K562 (cell line): ENCODE measurements around the gene SLC4A3. TPM values are rescaled to one million over a fixed set of nuclear protein-coding genes. Genes with fewer than 3 reads are reported as not detected.

Source experiments
- ATAC-seq: fragments of 200-7000 bp; cut with Tn5 transposase; 3 replicates; pipeline ENCODE4 v1.9.1; 2020; ENCODE audit warnings: moderate library complexity
- BruUV-seq: library from RNA; stranded (reverse); fragments of 400-500 nt; replicated peaks from 2 replicates; lab custom pipeline; 2021; lab: Mats Ljungman, UMichigan
- CTCF ChIA-PET: fragments of 300-600 bp; formaldehyde crosslinking; extraction: SDS; loops from one replicate; lab custom pipeline; 2021; ENCODE audit warnings: low intra/inter-chr PET ratio; lab: Yijun Ruan, JAX
- POLR2A ChIA-PET: fragments of 300-600, 350-650 bp; sonication (Branson Sonifier 250); formaldehyde crosslinking; extraction: SDS; loops from one replicate; lab custom pipeline; 2021; ENCODE audit warnings: antibody characterized with exemption, inconsistent platforms; lab: Yijun Ruan, JAX
- DNase-seq, 4 experiments: peaks; one replicate each; pipeline versions ENCODE4 v3.0.0 to v3.0.0-alpha.2; 2011 to 2018; ENCODE audit warnings: low spot score in 3 of 4, mixed read lengths in 3 of 4; ENCODE audit errors: extremely low read depth in 1 of 4
- FAIRE-seq: peaks from 2 replicates; lab custom pipeline; 2011; peaks lifted over from hg19 to GRCh38; lab: Jason Lieb, UNC
- H2AFZ ChIP-seq: 2 replicates; pipeline ENCODE4 v1.6.0; 2011; ENCODE audit warnings: low read depth, low read length, control low read depth, inconsistent platforms
- H3K27ac ChIP-seq: fragments of 200-600 bp; 3 replicates; pipeline ENCODE4 v1.8.0; 2011; ENCODE audit warnings: low read depth, mild to moderate bottlenecking, control low read depth, inconsistent platforms, low read length, moderate library complexity, mixed read lengths; ENCODE audit errors: extremely low read depth
- H3K27me3 ChIP-seq, 2 experiments: fragments of 300-600 bp in 1 of 2; 2 replicates in 1 of 2; 3 replicates in 1 of 2; pipeline versions ENCODE4 v1.6.0 to v1.8.0; 2011; ENCODE audit warnings: inconsistent platforms in 2 of 2, low read length in 2 of 2, mild to moderate bottlenecking in 1 of 2, mixed read lengths in 1 of 2, moderate library complexity in 1 of 2; ENCODE audit not compliant: control insufficient read depth in 2 of 2, insufficient read depth in 2 of 2
- H3K36me3 ChIP-seq: fragments of 300-600 bp; 3 replicates; pipeline ENCODE4 v1.8.0; 2011; ENCODE audit warnings: mild to moderate bottlenecking, low read length, inconsistent platforms; ENCODE audit not compliant: control insufficient read depth, insufficient read depth
- H3K4me1 ChIP-seq, 2 experiments: fragments of 200-600 bp in 1 of 2; replicated peaks in 1 of 2; 2 replicates in 1 of 2; 3 replicates in 1 of 2; pipeline versions ENCODE4 v1.5.1 to v1.8.0; 2011; ENCODE audit warnings: inconsistent platforms in 2 of 2, low read length in 2 of 2, mild to moderate bottlenecking in 1 of 2, mixed read lengths in 1 of 2, moderate library complexity in 1 of 2; ENCODE audit not compliant: control insufficient read depth in 2 of 2, insufficient read depth in 2 of 2
- H3K4me2 ChIP-seq: 2 replicates; pipeline ENCODE4 v1.6.1; 2011; ENCODE audit warnings: low read length, control low read depth, inconsistent platforms, mixed read lengths; ENCODE audit not compliant: insufficient read depth
- H3K4me3 ChIP-seq: fragments of 200-600 bp; sonication (generic), shearing (Covaris generic); 2 replicates; pipeline ENCODE4 v1.5.1; 2016; ENCODE audit warnings: control low read depth, inconsistent platforms
- H3K79me2 ChIP-seq: fragments of 200-600 bp; 3 replicates; pipeline ENCODE4 v1.8.0; 2011; ENCODE audit warnings: low read length, inconsistent platforms; ENCODE audit not compliant: control insufficient read depth, insufficient read depth
- H3K9ac ChIP-seq, 2 experiments: 2 replicates each; pipeline versions ENCODE4 v1.6.0 to v1.6.1; 2011; ENCODE audit warnings: low read depth in 2 of 2, low read length in 2 of 2, control low read depth in 1 of 2, inconsistent platforms in 1 of 2, mild to moderate bottlenecking in 1 of 2, mixed read lengths in 1 of 2; ENCODE audit not compliant: insufficient read depth in 1 of 2
- H3K9me1 ChIP-seq: one replicate; pipeline ENCODE4 v1.6.0; 2011; ENCODE audit warnings: inconsistent platforms, mild to moderate bottlenecking, low read length, moderate library complexity; ENCODE audit not compliant: control insufficient read depth, insufficient read depth
- H3K9me3 ChIP-seq: replicated peaks from 2 replicates; pipeline ENCODE4 v1.5.1; 2011; ENCODE audit warnings: low read depth, low read length, inconsistent platforms; ENCODE audit not compliant: control insufficient read depth, insufficient read depth
- H4K20me1 ChIP-seq: replicated peaks from 2 replicates; pipeline ENCODE4 v1.6.1; 2011; ENCODE audit warnings: low read length, inconsistent platforms, mixed read lengths; ENCODE audit not compliant: control insufficient read depth, insufficient read depth
- CHD1 ChIP-seq: fragments of 200-600 bp; sonication (generic); IDR thresholded peaks from one replicate; pipeline ENCODE4 v1.6.1; 2012; ENCODE audit warnings: mild to moderate bottlenecking, moderate library complexity, low read length, inconsistent platforms
- HEY1 ChIP-seq: fragments of 250-450 bp; sonication (Bioruptor Pico); IDR thresholded peaks from 2 replicates; pipeline ENCODE4 v1.5.0; 2020; ENCODE audit warnings: mild to moderate bottlenecking, moderate library complexity, borderline replicate concordance
- HSF4 ChIP-seq: fragments of 250-450 bp; sonication (Bioruptor Pico); IDR thresholded peaks from 2 replicates; pipeline ENCODE4 v2.1.2; 2022; ENCODE audit warnings: mild to moderate bottlenecking, moderate library complexity, borderline replicate concordance
- NFIC ChIP-seq: fragments of 450-650 bp; IDR thresholded peaks from 2 replicates; pipeline ENCODE4 v1.6.1; 2017; ENCODE audit warnings: mild to moderate bottlenecking, inconsistent platforms
- NKRF ChIP-seq: fragments of 450-650 bp; IDR thresholded peaks from 2 replicates; pipeline ENCODE4 v1.6.1; 2016; ENCODE audit warnings: borderline replicate concordance
- POLR2G ChIP-seq: fragments of 200-400 bp; formaldehyde crosslinking; IDR thresholded peaks from 2 replicates; pipeline ENCODE4 v1.6.1; 2017; ENCODE audit warnings: low read depth, mild to moderate bottlenecking, antibody characterized with exemption, low read length, moderate library complexity
- STAT5B ChIP-seq: fragments of 250-450 bp; sonication (Bioruptor Pico); IDR thresholded peaks from 2 replicates; pipeline ENCODE4 v1.8.0; 2021; ENCODE audit warnings: mild to moderate bottlenecking, inconsistent platforms
- WGBS: fragments of 100-300 bp; shearing (Covaris generic); methylation state at CpG from one replicate; pipeline ENCODE4 v1.1.6; 2016; ENCODE audit warnings: low coverage, mixed read lengths; ENCODE audit not compliant: insufficient coverage; ENCODE audit errors: missing lambda C conversion rate; 5-methylcytosine and 5-hydroxymethylcytosine counted together
- in situ Hi-C: fragments of 300-500 bp; cut with MboI; formaldehyde crosslinking; loops from 4 replicates; pipeline ENCODE4 v1.15.0; 2018; ENCODE audit warnings: inconsistent platforms, mixed read lengths
- intact Hi-C: fragments of 100-400 bp; cut with micrococcal nuclease; formaldehyde crosslinking; loops from 2 replicates; pipeline ENCODE4 v1.14.2; 2022
- polyA plus RNA-seq, 8 experiments: library from polyadenylated mRNA; depleted of rRNA in 4 of 8; stranded (reverse) in 5 of 8; unstranded in 3 of 8; fragments of >200 nt; fragmentation: Nextera tagmentation in 2 of 8; fragmentation: Illumina TruSeq in 1 of 8; extraction: Ambion mirVana in 2 of 8; extraction: Trizol in 1 of 8; gene quantifications; 2 replicates each; pipeline versions ENCODE4 v1.2.1 to v1.2.3, GENCODE V29; 2011 to 2014; ENCODE audit warnings: inconsistent platforms in 1 of 8, missing spikeins in 1 of 8
- total RNA-seq, 7 experiments: library from RNA; depleted of rRNA in 6 of 7; stranded (reverse); fragments of >200 nt in 6 of 7; fragmentation: Illumina TruSeq in 2 of 7; extraction: Trizol in 2 of 7; gene quantifications; 2 replicates each; pipeline versions ENCODE4 v1.2.1 to v1.2.3, GENCODE V29; 2011 to 2021; ENCODE audit warnings: low replicate concordance in 1 of 7

SLC4A3 gene
- total and polyA plus RNA-seq, 9 of the 15 experiments (the other 6 are each of a cell fraction or from before 2014, with no cell fraction given): 0.04 to 0.31 (median 0.16) TPM; not detected in 5

- 25% methylated on average over 2 of the region's 2 CpGs for WGBS
- no peak for ATAC-seq
- in situ Hi-C loops (no loop called here), intact Hi-C loops (no loop called here)
- no TSS peak for BruUV-seq
- no peaks in the 10 kb centered on the region for H4K20me1 ChIP-seq
- H3K36me3 ChIP-seq: no peaks in the 10 kb centered on the region
- H3K9me1 ChIP-seq: no peaks in the 10 kb centered on the region
- CTCF ChIA-PET: no interaction called here
- H2AFZ ChIP-seq: no peak overlapping the region
- H3K9ac ChIP-seq: no peak overlapping the region
- H3K27me3 ChIP-seq: no peaks in the 10 kb centered on the region
- POLR2A ChIA-PET: interaction anchor here (0.7 kb wide), 1 partner anchor 16 kb away, joined by 3 read pairs; no protein-coding TSS in a partner anchor
- H3K27ac ChIP-seq: no peak overlapping the region
- peaks cover 10 to 16% of the 10 kb centered on the region in 2 experiments; a peak in 4 of 5 replicates for H3K4me1 ChIP-seq
- no peak for DNase-seq
- TF ChIP-seq CHD1 (no peak), POLR2G (no peak), NKRF (no peak), HSF4 (CRISPR knock-in tag) (no peak), HEY1 (no peak), NFIC (peak; percentile 69), STAT5B (CRISPR knock-in tag) (no peak)
- H3K79me2 ChIP-seq: no peaks in the 10 kb centered on the region
- no peak overlapping the region for H3K4me2 ChIP-seq
- H3K4me3 ChIP-seq: no peak overlapping the region
- H3K9me3 ChIP-seq: no peaks in the 10 kb centered on the region
- no peak for FAIRE-seq
Measured at GRCh38 chr2:219581346-219581745, 46.1 kb upstream of the SLC4A3 start.
